ENCODE measurements around the gene GPC5. TPM values are rescaled to one million over a fixed set of nuclear protein-coding genes. Genes with fewer than 3 reads are reported as not detected.

GPC5 gene
- total RNA-seq, 4 donors from 2014 or later, result 0.47 TPM; not detected in 3

DNA sequence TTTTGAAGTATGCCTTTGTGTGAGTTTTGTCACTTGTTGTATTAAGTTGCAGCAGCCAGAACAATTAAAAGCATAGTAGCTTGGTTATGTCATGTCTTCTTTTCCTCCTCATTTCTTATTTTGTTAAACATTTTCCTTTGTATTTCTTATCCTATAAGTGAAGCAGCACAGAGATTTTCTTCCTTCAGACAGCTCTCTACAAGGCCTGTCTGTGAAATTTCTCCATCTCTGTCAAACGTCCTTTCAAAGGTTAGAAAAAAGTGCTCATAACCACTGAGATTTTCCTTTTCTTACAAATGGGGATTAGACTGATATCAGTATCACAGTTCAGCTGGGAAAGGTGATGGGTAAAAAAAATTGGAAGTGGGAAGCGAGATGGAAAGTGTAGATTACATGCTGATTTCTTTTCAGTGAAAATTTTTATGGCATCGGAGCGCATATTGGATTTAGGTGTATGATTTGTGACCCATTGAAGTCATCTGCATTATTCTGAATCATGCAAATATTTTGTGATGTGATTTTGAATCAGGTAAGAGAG is 71.7 kb downstream of the GPC5 start:
- ATAC-seq, result no peak
- no peaks in the 10 kb centered on the region for H3K36me3 ChIP-seq
- TF ChIP-seq CTCF (IDR thresholded peaks at IDR 0.05), result no peak
- H3K27me3 ChIP-seq, result peaks cover 3% of the 10 kb centered on the region
- H3K9me3 ChIP-seq, result no peaks in the 10 kb centered on the region
- H3K4me3 ChIP-seq, result no peak overlapping the region
- H3K27ac ChIP-seq, result no peak overlapping the region
- WGBS, 2 donors (ENCODE audit: low coverage in 1 of 2), result 62 to 70% methylated on average over 4 of the region's 4 CpGs
- no peaks in the 10 kb centered on the region for H3K4me1 ChIP-seq

- Histone ChIP-seq H3K4me1 (no peaks in the 10 kb centered on the region), H3K27me3 (peaks cover 3% of the 10 kb centered on the region), H3K27ac (no peak overlapping the region), H3K36me3 (no peaks in the 10 kb centered on the region), H3K4me3 (no peak overlapping the region), H3K9me3 (no peaks in the 10 kb centered on the region)
- no peak for ATAC-seq
- TF ChIP-seq EP300 (IDR thresholded peaks at IDR 0.05), result no peak
- TF ChIP-seq POLR2A (IDR thresholded peaks at IDR 0.05), result no peak
- no peak for TF ChIP-seq POLR2AphosphoS5 (IDR thresholded peaks at IDR 0.05)
- no peak for TF ChIP-seq CTCF (IDR thresholded peaks at IDR 0.05)
- 71 to 84% methylated on average over 2 to 3 of the region's 3 CpGs for WGBS, 2 donors (ENCODE audit: low coverage in 1 of 2)
These were observed 72.3 kb downstream of the GPC5 start for GRCh38 chr13:91470681-91471080.

DNA sequence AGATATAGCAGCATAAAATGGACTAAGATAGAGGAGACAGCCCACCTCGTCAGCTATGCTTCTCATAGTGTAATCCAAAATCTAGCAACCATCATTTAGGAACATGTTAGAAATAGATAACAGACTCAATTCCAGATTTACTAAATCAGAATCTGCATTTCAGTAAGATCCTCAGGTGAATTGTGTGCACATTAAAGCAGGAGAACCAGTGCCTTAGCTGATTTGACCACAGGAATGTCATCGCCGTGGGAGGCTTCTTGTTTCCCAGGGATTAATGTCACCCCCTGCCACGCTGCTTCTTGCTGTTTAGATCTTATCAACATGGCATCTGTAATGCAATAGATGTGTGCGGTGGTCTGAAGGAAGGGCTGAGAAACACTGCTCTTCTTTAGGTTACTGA is 84.0 kb downstream of the GPC5 start:
- no peaks in the 10 kb centered on the region for H3K9me3 ChIP-seq
- no peaks in the 10 kb centered on the region for H3K4me1 ChIP-seq
- WGBS, 2 donors (ENCODE audit: low coverage in 1 of 2), result 38 to 68% methylated on average over 1 to 5 of the region's 5 CpGs
- no peaks in the 10 kb centered on the region for H3K27me3 ChIP-seq
- TF ChIP-seq POLR2AphosphoS5 (IDR thresholded peaks at IDR 0.05) (no peak), CTCF (IDR thresholded peaks at IDR 0.05) (no peak), EP300 (IDR thresholded peaks at IDR 0.05) (no peak), POLR2A (IDR thresholded peaks at IDR 0.05) (no peak)
- H3K4me3 ChIP-seq, result no peak overlapping the region
- no peak for ATAC-seq
- no peaks in the 10 kb centered on the region for H3K36me3 ChIP-seq
- no peak overlapping the region for H3K27ac ChIP-seq

- Histone ChIP-seq H3K36me3 (no peaks in the 10 kb centered on the region), H3K9me3 (no peaks in the 10 kb centered on the region), H3K27ac (no peak overlapping the region), H3K4me1 (no peaks in the 10 kb centered on the region), H3K4me3 (no peak overlapping the region), H3K27me3 (no peaks in the 10 kb centered on the region)
- no peak for TF ChIP-seq POLR2A (IDR thresholded peaks at IDR 0.05)
- TF ChIP-seq EP300 (IDR thresholded peaks at IDR 0.05), result no peak
- TF ChIP-seq CTCF (IDR thresholded peaks at IDR 0.05), result no peak
- TF ChIP-seq POLR2AphosphoS5 (IDR thresholded peaks at IDR 0.05), result no peak
- 36 to 39% methylated on average over 2 of the region's 2 CpGs for WGBS, 2 donors (ENCODE audit: low coverage in 1 of 2)
- ATAC-seq, result no peak
These were observed 93.6 kb downstream of the GPC5 start for GRCh38 chr13:91491980-91492379.

DNA sequence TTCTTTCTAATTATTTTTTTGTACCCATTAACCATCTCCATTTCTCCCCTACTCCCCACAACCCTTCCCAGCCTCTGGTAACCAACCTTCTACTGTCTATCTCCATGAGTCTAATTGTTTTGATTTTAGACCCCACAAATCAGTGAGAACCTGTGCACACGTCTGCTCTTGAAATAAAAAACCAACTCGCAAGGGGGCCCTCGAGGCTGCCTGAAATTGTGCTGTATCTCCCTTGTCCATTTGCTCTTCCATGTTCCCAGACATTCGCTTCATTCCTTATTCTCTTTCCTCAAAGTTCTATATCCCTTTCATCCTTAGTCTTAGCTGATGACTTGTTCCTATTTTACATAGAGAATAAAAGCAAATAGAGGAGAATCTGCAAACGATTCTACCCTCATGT is 95.0 kb downstream of the GPC5 start:
- Histone ChIP-seq H3K4me1 (no peaks in the 10 kb centered on the region), H3K27ac (no peak overlapping the region), H3K9me3 (no peaks in the 10 kb centered on the region), H3K4me3 (no peak overlapping the region), H3K27me3 (no peaks in the 10 kb centered on the region), H3K36me3 (no peaks in the 10 kb centered on the region)
- ATAC-seq, result no peak
- TF ChIP-seq POLR2AphosphoS5 (IDR thresholded peaks at IDR 0.05) (no peak), EP300 (IDR thresholded peaks at IDR 0.05) (no peak), POLR2A (IDR thresholded peaks at IDR 0.05) (no peak), CTCF (IDR thresholded peaks at IDR 0.05) (no peak)
- 72 to 88% methylated on average over 5 of the region's 5 CpGs for WGBS, 2 donors (ENCODE audit: low coverage in 1 of 2)
